Lung (tissue), 12 donors: ENCODE results near the gene CD5L. TPM values are rescaled to one million over a fixed set of nuclear protein-coding genes. Genes with fewer than 3 reads are reported as not detected.

Experiments
- ATAC-seq: fragments of 200-7000 bp; cut with Tn5 transposase; one replicate; pipeline ENCODE4 v1.9.1; 2020; ENCODE audit warnings: moderate number of reproducible peaks; ENCODE audit not compliant: insufficient read depth, low FRiP score
- DNase-seq, 3 donors: peaks; one replicate each; pipeline ENCODE4 v3.0.0-alpha.2; 2013 to 2017
- H3K27ac ChIP-seq, 2 donors: one replicate each; pipeline ENCODE4 v1.5.1; 2013; ENCODE audit warnings: mild to moderate bottlenecking in 2 of 2, moderate library complexity in 2 of 2, control low read depth in 1 of 2, inconsistent platforms in 1 of 2, low read depth in 1 of 2, low read length in 1 of 2
- H3K27me3 ChIP-seq, 3 donors: one replicate each; pipeline ENCODE4 v1.5.1; 2013; ENCODE audit warnings: low read length in 2 of 3; ENCODE audit not compliant: control insufficient read depth in 3 of 3, insufficient read depth in 3 of 3
- H3K36me3 ChIP-seq, 4 donors: one replicate each; pipeline ENCODE4 v1.5.1; 2013; ENCODE audit warnings: low read length in 4 of 4, mild to moderate bottlenecking in 1 of 4, moderate library complexity in 1 of 4; ENCODE audit not compliant: control insufficient read depth in 4 of 4, insufficient read depth in 4 of 4
- H3K4me1 ChIP-seq, 5 donors: one replicate each; pipeline ENCODE4 v1.5.1; 2013; ENCODE audit warnings: low read length in 5 of 5, mild to moderate bottlenecking in 2 of 5, moderate library complexity in 1 of 5; ENCODE audit not compliant: control insufficient read depth in 5 of 5, insufficient read depth in 5 of 5
- H3K4me3 ChIP-seq: one replicate; pipeline ENCODE4 v1.5.1; 2013; ENCODE audit warnings: mild to moderate bottlenecking, control low read depth, moderate library complexity
- H3K9ac ChIP-seq, 2 donors: one replicate each; pipeline ENCODE4 v1.5.1; 2013; ENCODE audit warnings: low read length in 2 of 2, control low read depth in 1 of 2; ENCODE audit not compliant: insufficient read depth in 1 of 2
- H3K9me3 ChIP-seq, 4 donors: one replicate each; pipeline ENCODE4 v1.5.1; 2013; ENCODE audit warnings: low read length in 3 of 4, mild to moderate bottlenecking in 1 of 4, moderate library complexity in 1 of 4; ENCODE audit not compliant: control insufficient read depth in 4 of 4, insufficient read depth in 3 of 4
- CTCF ChIP-seq: IDR thresholded peaks from 2 replicates; pipeline ENCODE4 v1.5.1; 2012; ENCODE audit warnings: mild to moderate bottlenecking; ENCODE audit errors: control extremely low read depth, extremely low read depth
- WGBS, 2 donors: extraction: QIAGEN DNeasy Blood & Tissue Kit; methylation state at CpG; one replicate each; pipeline ENCODE4 v1.1.7; 2013; 5-methylcytosine and 5-hydroxymethylcytosine counted together
- polyA plus RNA-seq, 2 donors: library from polyadenylated mRNA; stranded (reverse); fragments of 200-250 nt; gene quantifications; one replicate each; pipeline ENCODE4 v1.2.1, GENCODE V29; 2013
- total RNA-seq, 2 donors: library from RNA; depleted of rRNA in 1 of 2; stranded (reverse); fragments of >200 nt in 1 of 2; gene quantifications; one replicate each; pipeline ENCODE4 v1.2.1, GENCODE V29; 2014 to 2021
- donor health status: control.
- donor health status: control.
- donor health status: Bipolar disorder and iron deficiency.
- donor health status: healthy.
- donor health status: DM: yes; HTN: yes; CAD: no.

CD5L gene
- total and polyA plus RNA-seq, 4 donors: 0.17 to 6.1 (median 0.40) TPM

GRCh38 chr1:157819896-157820295, 21.7 kb downstream of the CD5L start, which contains the start of gene FCRL1:
TSS of gene FCRL1 (minus strand) at chr1:157820120. CDS start at chr1:157820037, 83 bp downstream.
- no peaks in the 10 kb centered on the region for H3K27me3 ChIP-seq
- H3K4me3 ChIP-seq: no peak within 1 kb of the TSS
- no peak for DNase-seq
- no peaks in the 10 kb centered on the region for H3K4me1 ChIP-seq
- no peak for TF ChIP-seq CTCF
- no peaks in the 10 kb centered on the region for H3K9me3 ChIP-seq
- ATAC-seq: no peak
- 34 to 47% methylated on average over 3 of the region's 3 CpGs for WGBS, 2 donors
- no peak within 1 kb of the TSS for H3K9ac ChIP-seq
- no peaks in the 10 kb centered on the region for H3K36me3 ChIP-seq
- H3K27ac ChIP-seq: no peak within 1 kb of the TSS

- no peak overlapping the region for H3K27ac ChIP-seq
- no peaks in the 10 kb centered on the region for H3K27me3 ChIP-seq
- H3K9ac ChIP-seq: no peak overlapping the region
- WGBS, 2 donors: 74 to 76% methylated on average over 2 of the region's 2 CpGs
- no peaks in the 10 kb centered on the region for H3K9me3 ChIP-seq
- TF ChIP-seq CTCF: no peak
- ATAC-seq: no peak
- DNase-seq: no peak
- no peaks in the 10 kb centered on the region for H3K36me3 ChIP-seq
- no peaks in the 10 kb centered on the region for H3K4me1 ChIP-seq
- H3K4me3 ChIP-seq: no peak overlapping the region
These were observed 22.4 kb downstream of the CD5L start for GRCh38 chr1:157819215-157819614.

- DNase-seq (no peak), ATAC-seq (no peak)
- Histone ChIP-seq H3K4me3 (no peak overlapping the region), H3K27me3 (no peaks in the 10 kb centered on the region), H3K9ac (no peak overlapping the region), H3K27ac (no peak overlapping the region), H3K4me1 (no peaks in the 10 kb centered on the region), H3K9me3 (peaks cover 0 to 13% (median 5%) of the 10 kb centered on the region in 4 donors), H3K36me3 (no peaks in the 10 kb centered on the region)
- 82 to 93% methylated on average over 1 of the region's 1 CpG for WGBS, 2 donors
- no peak for TF ChIP-seq CTCF
These were observed 28.3 kb downstream of the CD5L start for GRCh38 chr1:157813269-157813668.
